HepG2 (cell line): ENCODE data around the gene OR14I1.

Experiments
- CTCF ChIP-seq: sonication (generic); formaldehyde crosslinking; IDR thresholded peaks from 2 replicates; pipeline ENCODE4 v1.5.0; 2020; ENCODE audit warnings: mild to moderate bottlenecking, missing genetic modification reagents, moderate library complexity
- EZH2 ChIP-seq: conservative IDR thresholded peaks from 2 replicates; pipeline ENCODE4 v1.6.1; 2012; ENCODE audit warnings: mild to moderate bottlenecking, low read depth, low read length, moderate library complexity
- FOXO1 ChIP-seq: sonication (generic); formaldehyde crosslinking; IDR thresholded peaks from 2 replicates; pipeline ENCODE4 v1.4.0; 2020; ENCODE audit warnings: missing genetic modification reagents
- JUN ChIP-seq: sonication (generic); formaldehyde crosslinking; IDR thresholded peaks from 2 replicates; pipeline ENCODE4 v1.4.0; 2020; ENCODE audit warnings: mild to moderate bottlenecking, missing genetic modification reagents
- MAX ChIP-seq: IDR thresholded peaks from 2 replicates; pipeline ENCODE4 v1.6.1; 2012; ENCODE audit warnings: inconsistent platforms
- NCOA2 ChIP-seq: sonication (generic); formaldehyde crosslinking; IDR thresholded peaks from 2 replicates; pipeline ENCODE4 v1.8.0; 2022; ENCODE audit warnings: inconsistent platforms
- PHF5A ChIP-seq: IDR thresholded peaks from one replicate; pipeline ENCODE4 v1.6.1; 2018; ENCODE audit warnings: low read depth, missing genetic modification reagents; ENCODE audit not compliant: unreplicated experiment
- RXRB ChIP-seq: IDR thresholded peaks from 2 replicates; pipeline ENCODE4 v1.6.1; 2016; ENCODE audit warnings: borderline replicate concordance, missing genetic modification reagents, missing compliant biosample characterization

GRCh38 chr1:248686815-248687214 is 15.8 kb downstream of the OR14I1 start:
- TF ChIP-seq NCOA2 (CRISPR knock-in tag) (no peak), MAX (no peak), RXRB (CRISPR knock-in tag) (no peak), CTCF (CRISPR knock-in tag) (peak; percentile 40), PHF5A (no peak), EZH2 (no peak), JUN (CRISPR knock-in tag) (no peak), FOXO1 (CRISPR knock-in tag) (no peak)
